GM21737 (cell line): ENCODE data around the gene ZDHHC19.
A peak's percentile ranks its signal among the peaks of the same experiment; 100 is the strongest.
"Not testable (repeated sequence)": the region's sequence is repeated elsewhere in the genome, so short reads cannot be mapped to it uniquely, and the experiment has no call there.

Source experiments
- ATAC-seq: cut with Tn5 transposase; IDR thresholded peaks from one replicate; pipeline ENCODE4 v1.9.1; 2021; ENCODE audit warnings: mild to moderate bottlenecking, moderate library complexity; ENCODE audit not compliant: unreplicated experiment

The ZDHHC19 gene

GRCh38 chr3:196179380-196180308, 31.6 kb downstream of the ZDHHC19 start:
- peak; percentile 67 for ATAC-seq

GRCh38 chr3:196178993-196179379, 32.2 kb downstream of the ZDHHC19 start:
- ATAC-seq, result no peak

- no peak for ATAC-seq
Measured at GRCh38 chr3:196177967-196178366, 33.2 kb downstream of the ZDHHC19 start.

- no peak for ATAC-seq
Measured at GRCh38 chr3:196177567-196177966, 33.6 kb downstream of the ZDHHC19 start.

GRCh38 chr3:196175722-196176121, 35.5 kb downstream of the ZDHHC19 start:
- no peak for ATAC-seq

GRCh38 chr3:196175116-196175625, 36.0 kb downstream of the ZDHHC19 start:
- no peak for ATAC-seq

- no peak for ATAC-seq
Measured at GRCh38 chr3:196174652-196175051, 36.5 kb downstream of the ZDHHC19 start.

- not testable (repeated sequence) for ATAC-seq
Measured at GRCh38 chr3:196170296-196170695, 40.9 kb downstream of the ZDHHC19 start.

GRCh38 chr3:196169836-196170240, 41.4 kb downstream of the ZDHHC19 start:
- ATAC-seq, result no peak

GRCh38 chr3:196168808-196169391, 42.3 kb downstream of the ZDHHC19 start:
- no peak for ATAC-seq

- ATAC-seq, result no peak
Measured at GRCh38 chr3:196166741-196167140, 44.5 kb downstream of the ZDHHC19 start.

- no peak for ATAC-seq
Measured at GRCh38 chr3:196165850-196166249, 45.4 kb downstream of the ZDHHC19 start.

GRCh38 chr3:196165006-196165575, 46.1 kb downstream of the ZDHHC19 start:
- ATAC-seq, result not testable (repeated sequence)

GRCh38 chr3:196164576-196164975, 46.6 kb downstream of the ZDHHC19 start:
- ATAC-seq, result no peak

GRCh38 chr3:196163666-196164493, 47.3 kb downstream of the ZDHHC19 start:
- no peak for ATAC-seq

- no peak for ATAC-seq
Measured at GRCh38 chr3:196163212-196163611, 48.0 kb downstream of the ZDHHC19 start.

- ATAC-seq, result no peak
Measured at GRCh38 chr3:196162679-196163078, 48.5 kb downstream of the ZDHHC19 start.

GRCh38 chr3:196159952-196160804, 51.0 kb downstream of the ZDHHC19 start:
- ATAC-seq, result peak; percentile 88

GRCh38 chr3:196159526-196159925, 51.7 kb downstream of the ZDHHC19 start:
- no peak for ATAC-seq

GRCh38 chr3:196156160-196156559, 55.0 kb downstream of the ZDHHC19 start:
- no peak for ATAC-seq
